ENCODE measurements around the gene CHML.

DNA sequence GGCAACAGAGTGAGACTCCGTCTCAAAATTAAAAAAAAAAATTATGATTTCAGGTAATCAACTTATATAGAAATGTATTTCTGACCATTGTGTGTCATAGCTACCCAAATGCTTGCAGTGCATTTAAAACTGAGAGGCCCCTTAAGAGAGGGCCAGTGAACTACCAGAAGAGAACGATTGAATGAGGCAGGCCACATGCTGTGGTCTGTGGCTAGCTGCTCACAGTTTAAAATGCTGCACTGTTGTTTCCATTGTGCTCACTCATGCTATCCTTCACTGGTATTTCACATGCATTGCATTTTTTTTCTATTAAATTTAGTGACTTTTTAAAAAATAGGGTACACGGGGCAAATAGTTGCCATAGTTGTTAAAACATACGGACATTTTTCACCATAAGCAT, 26.0 kb downstream of the CHML start:
- TF ChIP-seq POLR2AphosphoS5 (IDR thresholded peaks at IDR 0.05; ENCODE audit: borderline replicate concordance, low read depth, low read length) = no peak
- no peak for TF ChIP-seq EZH2 (IDR thresholded peaks at IDR 0.05)
- no peak for TF ChIP-seq FOXP2 (optimal IDR thresholded peaks at IDR 0.05; ENCODE audit: control extremely low read depth, extremely low read length, insufficient read depth)

Measured in SK-N-MC (cell line).